ENCODE measurements around the gene CISTR. TPM values are rescaled to one million over a fixed set of nuclear protein-coding genes. Genes with fewer than 3 reads are reported as not detected.

CISTR gene
- total and polyA plus RNA-seq, 11 donors: 0.24 to 4.4 (median 2.2) TPM; not detected in 1

GRCh38 chr12:53750812-53751335 is 905 bp downstream of the CISTR start:
- Histone ChIP-seq H3K4me1 (peaks cover 0 to 33% (median 18%) of the 10 kb centered on the region in 12 donors), H3K27me3 (peaks cover 0 to 73% (median 14%) of the 10 kb centered on the region in 9 donors), H3K27ac (peak overlapping the region in 8 of 12 donors; percentile 3 to 73 (median 57)), H3K4me3 (peak overlapping the region; percentile 48 to 72 (median 62)), H3K36me3 (no peaks in the 10 kb centered on the region), H3K9me3 (no peaks in the 10 kb centered on the region)
- DNase-seq (peak in 3 of 5 donors; percentile 31 to 52 (median 44)), ATAC-seq (peak in 3 of 4 donors; percentile 19 to 23 (median 22))
- TF ChIP-seq CTCF (IDR thresholded peaks at IDR 0.05): no peak
- TF ChIP-seq POLR2A (IDR thresholded peaks at IDR 0.05): no peak
- intact Hi-C loops (cut with DNase I): loop anchor here in 2 of 10 donors (10.0 kb wide), 2 partner anchors 444 to 454 kb away; no protein-coding TSS in a partner anchor
- WGBS, 4 donors: 3 to 9% (median 4%) methylated on average over 22 to 36 of the region's 36 CpGs

GRCh38 chr12:53749986-53750811 is 1.6 kb downstream of the CISTR start:
- Histone ChIP-seq H3K27me3 (peaks cover 0 to 75% (median 14%) of the 10 kb centered on the region in 9 donors), H3K27ac (no peak overlapping the region), H3K9me3 (no peaks in the 10 kb centered on the region), H3K4me3 (peak overlapping the region in 8 of 12 donors; percentile 48 to 72 (median 62)), H3K4me1 (peaks cover 0 to 33% (median 18%) of the 10 kb centered on the region in 12 donors), H3K36me3 (no peaks in the 10 kb centered on the region)
- no peak for DNase-seq
- TF ChIP-seq CTCF (IDR thresholded peaks at IDR 0.05) (no peak), POLR2A (IDR thresholded peaks at IDR 0.05) (no peak)
- intact Hi-C loops (cut with DNase I): loop anchor here in 5 of 10 donors (5.0 to 10.0 kb wide), 5 partner anchors 203 to 455 kb away; no protein-coding TSS in a partner anchor
- 56 to 68% (median 62%) methylated on average over 10 of the region's 10 CpGs for WGBS, 4 donors
- no peak for ATAC-seq

- Histone ChIP-seq H3K9me3 (no peaks in the 10 kb centered on the region), H3K4me1 (peaks cover 0 to 25% (median 17%) of the 10 kb centered on the region in 12 donors), H3K4me3 (no peak overlapping the region), H3K27me3 (peaks cover 0 to 71% (median 14%) of the 10 kb centered on the region in 9 donors), H3K27ac (no peak overlapping the region), H3K36me3 (no peaks in the 10 kb centered on the region)
- ATAC-seq (no peak), DNase-seq (no peak)
- WGBS, 4 donors: 50 to 56% (median 52%) methylated on average over 22 of the region's 22 CpGs
- intact Hi-C loops (cut with DNase I): loop anchor here in 4 of 10 donors (5.0 to 10.0 kb wide), 3 partner anchors 201 to 213 kb away; no protein-coding TSS in a partner anchor
- TF ChIP-seq POLR2A (IDR thresholded peaks at IDR 0.05): no peak
- no peak for TF ChIP-seq CTCF (IDR thresholded peaks at IDR 0.05)
These were observed 3.5 kb downstream of the CISTR start for GRCh38 chr12:53748072-53748840.

Measured in heart left ventricle (tissue), 16 donors.